ENCODE results near the gene TIAM2. TPM values are rescaled to one million over a fixed set of nuclear protein-coding genes. Genes with fewer than 3 reads are reported as not detected.

TIAM2 gene
- total RNA-seq, 4 donors from 2014 or later: 4.2 to 12.7 (median 7.5) TPM

DNA sequence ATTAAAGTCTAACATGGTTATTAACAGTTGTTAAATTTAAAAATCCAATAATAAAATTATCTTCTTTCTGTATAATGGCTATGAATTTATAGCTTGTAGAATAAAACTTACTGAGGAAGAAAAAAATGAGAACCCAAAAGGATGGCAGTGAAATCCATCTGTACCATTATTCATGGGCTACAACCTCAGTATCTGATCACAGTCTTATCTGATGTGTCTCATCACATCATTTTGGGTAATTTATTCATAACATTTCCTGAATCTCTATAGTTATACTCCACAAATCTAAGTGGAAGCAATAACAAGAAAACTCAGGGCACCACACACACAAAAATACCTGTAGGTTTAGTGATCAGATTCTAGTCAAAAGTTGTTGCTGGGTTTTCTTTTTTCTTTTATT lies 276.0 kb downstream of the TIAM2 start:
- H3K36me3 ChIP-seq: no peaks in the 10 kb centered on the region
- intact Hi-C loops (cut with DNase I; ENCODE audit: low total_unique reads) (no loop called here), in situ Hi-C loops (cut with MboI; ENCODE audit: low pct_ligation_motif_present in 1 of 4, low pct_unique_long_range_greater_than_20kb in 1 of 4, low sequenced_read_pairs in 3 of 4) (loop anchor here in 1 of 4 donors (25.0 kb wide), 1 partner anchor 334 kb away; no protein-coding TSS in a partner anchor)
- no peak for TF ChIP-seq POLR2AphosphoS5 (IDR thresholded peaks at IDR 0.05)
- TF ChIP-seq, protein P1, sequence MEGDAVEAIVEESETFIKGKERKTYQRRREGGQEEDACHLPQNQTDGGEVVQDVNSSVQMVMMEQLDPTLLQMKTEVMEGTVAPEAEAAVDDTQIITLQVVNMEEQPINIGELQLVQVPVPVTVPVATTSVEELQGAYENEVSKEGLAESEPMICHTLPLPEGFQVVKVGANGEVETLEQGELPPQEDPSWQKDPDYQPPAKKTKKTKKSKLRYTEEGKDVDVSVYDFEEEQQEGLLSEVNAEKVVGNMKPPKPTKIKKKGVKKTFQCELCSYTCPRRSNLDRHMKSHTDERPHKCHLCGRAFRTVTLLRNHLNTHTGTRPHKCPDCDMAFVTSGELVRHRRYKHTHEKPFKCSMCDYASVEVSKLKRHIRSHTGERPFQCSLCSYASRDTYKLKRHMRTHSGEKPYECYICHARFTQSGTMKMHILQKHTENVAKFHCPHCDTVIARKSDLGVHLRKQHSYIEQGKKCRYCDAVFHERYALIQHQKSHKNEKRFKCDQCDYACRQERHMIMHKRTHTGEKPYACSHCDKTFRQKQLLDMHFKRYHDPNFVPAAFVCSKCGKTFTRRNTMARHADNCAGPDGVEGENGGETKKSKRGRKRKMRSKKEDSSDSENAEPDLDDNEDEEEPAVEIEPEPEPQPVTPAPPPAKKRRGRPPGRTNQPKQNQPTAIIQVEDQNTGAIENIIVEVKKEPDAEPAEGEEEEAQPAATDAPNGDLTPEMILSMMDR (IDR thresholded peaks at IDR 0.05): no peak
- TF ChIP-seq EP300 (IDR thresholded peaks at IDR 0.05; ENCODE audit: low read depth): no peak
- TF ChIP-seq POLR2A (IDR thresholded peaks at IDR 0.05): no peak
- peaks cover 0 to 31% (median 2%) of the 10 kb centered on the region in 4 donors for H3K4me1 ChIP-seq
- no peak for DNase-seq
- no peak overlapping the region for H3K27ac ChIP-seq
- no peak overlapping the region for H3K4me3 ChIP-seq
- H3K27me3 ChIP-seq: no peaks in the 10 kb centered on the region
- H3K9me3 ChIP-seq: no peaks in the 10 kb centered on the region

DNA sequence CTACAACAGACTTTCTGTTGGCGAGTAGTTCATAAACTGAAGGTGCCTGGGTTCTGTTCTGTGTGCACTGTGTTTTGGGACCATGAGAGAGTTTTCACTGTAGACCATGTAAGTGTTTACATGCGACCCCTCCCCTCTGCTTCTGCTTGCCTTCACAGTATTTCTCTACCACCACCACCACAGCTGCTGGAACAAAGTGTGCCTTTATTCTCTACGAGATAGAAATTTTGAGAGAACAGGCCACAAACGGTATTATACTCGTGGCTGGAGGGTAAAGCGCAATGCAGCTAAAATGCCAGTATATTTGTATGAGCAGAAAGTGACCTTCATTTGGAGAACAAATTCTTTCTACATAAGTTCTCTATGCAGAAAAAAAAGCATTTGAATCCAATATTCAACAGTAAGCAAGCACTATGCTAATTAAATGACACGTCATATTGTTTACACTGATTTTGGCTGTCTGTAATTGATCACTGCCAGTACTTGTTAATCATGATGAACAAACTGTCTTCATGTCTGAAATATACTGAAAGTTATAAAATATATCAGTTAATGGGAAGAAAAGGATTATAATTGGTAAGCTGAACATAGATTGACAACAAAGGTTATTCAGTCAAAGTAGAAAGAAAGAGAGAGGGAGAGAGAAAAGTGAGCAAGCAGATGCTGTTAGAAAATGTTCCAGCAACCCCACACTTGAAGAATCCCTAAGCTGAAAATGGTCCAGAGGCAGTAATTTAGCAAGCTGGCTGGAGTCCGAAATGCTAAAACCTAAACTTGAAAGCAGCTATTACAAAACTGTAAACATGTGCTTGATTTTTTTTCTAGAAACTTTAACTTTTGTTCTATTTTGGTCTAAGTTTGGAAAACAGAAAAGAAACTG lies 277.5 kb downstream of the TIAM2 start:
- peak overlapping the region; percentile 33 to 82 (median 61) for H3K27ac ChIP-seq
- TF ChIP-seq, protein P1 (IDR thresholded peaks at IDR 0.05): no peak
- peak in 1 of 3 donors; percentile 28 for TF ChIP-seq POLR2AphosphoS5 (IDR thresholded peaks at IDR 0.05)
- TF ChIP-seq POLR2A (IDR thresholded peaks at IDR 0.05): no peak
- no peak for TF ChIP-seq EP300 (IDR thresholded peaks at IDR 0.05; ENCODE audit: low read depth)
- H3K27me3 ChIP-seq: no peaks in the 10 kb centered on the region
- H3K4me3 ChIP-seq: no peak overlapping the region
- no peaks in the 10 kb centered on the region for H3K9me3 ChIP-seq
- peaks cover 0 to 34% (median 2%) of the 10 kb centered on the region in 4 donors for H3K4me1 ChIP-seq
- WGBS, 2 donors (ENCODE audit: low coverage in 1 of 2): 54 to 67% methylated on average over 6 to 8 of the region's 8 CpGs
- in situ Hi-C loops (cut with MboI; ENCODE audit: low pct_ligation_motif_present in 1 of 4, low pct_unique_long_range_greater_than_20kb in 1 of 4, low sequenced_read_pairs in 3 of 4) (loop anchor here in 1 of 4 donors (25.0 kb wide), 1 partner anchor 335 kb away; no protein-coding TSS in a partner anchor), intact Hi-C loops (cut with DNase I; ENCODE audit: low total_unique reads) (no loop called here)
- H3K36me3 ChIP-seq: no peaks in the 10 kb centered on the region
- DNase-seq: no peak

DNA sequence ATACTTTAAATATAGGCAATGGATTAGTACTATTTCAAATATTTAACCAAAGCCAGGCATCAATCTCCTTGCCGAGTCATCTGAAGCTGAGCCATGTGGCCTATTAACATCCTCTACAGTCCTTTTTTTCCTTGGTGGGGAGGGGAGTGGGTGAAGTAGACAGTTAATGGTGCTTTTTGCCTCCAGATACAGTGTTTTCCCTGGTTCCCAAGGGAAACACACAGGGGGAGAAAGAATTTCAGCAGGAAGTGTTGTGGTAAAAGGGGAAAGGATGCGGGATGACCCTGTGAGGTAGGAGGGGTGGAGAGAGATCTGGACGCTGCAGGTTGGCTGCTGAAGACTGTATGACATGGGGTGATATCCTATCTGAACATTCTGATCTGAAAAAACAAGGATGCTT lies 278.3 kb downstream of the TIAM2 start:
- Histone ChIP-seq H3K36me3 (no peaks in the 10 kb centered on the region), H3K4me3 (no peak overlapping the region), H3K27me3 (no peaks in the 10 kb centered on the region), H3K4me1 (peaks cover 0 to 34% (median 2%) of the 10 kb centered on the region in 4 donors), H3K9me3 (no peaks in the 10 kb centered on the region), H3K27ac (peak overlapping the region; percentile 33 to 82 (median 61))
- in situ Hi-C loops (cut with MboI; ENCODE audit: low pct_ligation_motif_present in 1 of 4, low pct_unique_long_range_greater_than_20kb in 1 of 4, low sequenced_read_pairs in 3 of 4): loop anchor here in 1 of 4 donors (25.0 kb wide), 1 partner anchor 336 kb away; no protein-coding TSS in a partner anchor
- DNase-seq: no peak
- WGBS, 2 donors (ENCODE audit: low coverage in 1 of 2): 40 to 64% methylated on average over 3 of the region's 3 CpGs
- intact Hi-C loops (cut with DNase I; ENCODE audit: low total_unique reads): no loop called here
- TF ChIP-seq, protein P1 (IDR thresholded peaks at IDR 0.05): no peak
- no peak for TF ChIP-seq EP300 (IDR thresholded peaks at IDR 0.05; ENCODE audit: low read depth)
- no peak for TF ChIP-seq POLR2A (IDR thresholded peaks at IDR 0.05)
- TF ChIP-seq POLR2AphosphoS5 (IDR thresholded peaks at IDR 0.05): no peak

DNA sequence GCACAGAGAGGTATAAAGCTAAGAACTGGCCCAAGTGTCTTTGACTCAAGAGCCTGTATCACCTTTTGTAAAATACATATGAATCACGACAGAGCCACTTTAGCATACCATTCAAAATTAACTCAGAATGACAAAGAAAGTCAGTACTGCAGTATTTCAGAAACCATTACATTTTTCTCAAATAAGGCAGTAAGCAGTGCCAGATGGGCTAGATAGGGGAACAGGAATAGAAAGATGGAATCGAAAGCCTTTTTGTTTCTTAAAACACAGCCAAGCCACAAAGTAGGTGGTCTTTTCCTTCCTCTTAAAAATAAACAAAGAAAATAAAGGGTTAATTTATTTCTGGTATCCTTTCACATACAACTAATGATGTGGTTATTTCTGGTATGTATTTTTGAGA lies 279.0 kb downstream of the TIAM2 start:
- Histone ChIP-seq H3K4me1 (peaks cover 0 to 34% (median 2%) of the 10 kb centered on the region in 4 donors), H3K4me3 (no peak overlapping the region), H3K27me3 (no peaks in the 10 kb centered on the region), H3K27ac (peak overlapping the region; percentile 33 to 82 (median 61)), H3K36me3 (no peaks in the 10 kb centered on the region), H3K9me3 (no peaks in the 10 kb centered on the region)
- intact Hi-C loops (cut with DNase I; ENCODE audit: low total_unique reads): no loop called here
- in situ Hi-C loops (cut with MboI; ENCODE audit: low pct_ligation_motif_present in 1 of 4, low pct_unique_long_range_greater_than_20kb in 1 of 4, low sequenced_read_pairs in 3 of 4): loop anchor here in 1 of 4 donors (25.0 kb wide), 1 partner anchor 337 kb away; no protein-coding TSS in a partner anchor
- no peak for DNase-seq
- WGBS, 2 donors (ENCODE audit: low coverage in 1 of 2): 44 to 67% methylated on average over 2 of the region's 2 CpGs
- TF ChIP-seq POLR2A (IDR thresholded peaks at IDR 0.05): no peak
- TF ChIP-seq EP300 (IDR thresholded peaks at IDR 0.05; ENCODE audit: low read depth): no peak
- TF ChIP-seq, protein P1 (IDR thresholded peaks at IDR 0.05): no peak
- no peak for TF ChIP-seq POLR2AphosphoS5 (IDR thresholded peaks at IDR 0.05)

Data from transverse colon (tissue), 4 donors.